Osteoblast (primary cell): Measurements from ENCODE around the gene SERPINH1. TPM values are rescaled to one million over a fixed set of nuclear protein-coding genes. Genes with fewer than 3 reads are reported as not detected.

Experiments used
- DNase-seq: peaks from one replicate; pipeline ENCODE4 v3.0.0; 2011; ENCODE audit warnings: low spot score, mixed read lengths; ENCODE audit not compliant: insufficient read length; ENCODE audit errors: missing footprints
- H2AFZ ChIP-seq: 2 replicates; pipeline ENCODE4 v1.6.0; 2011; ENCODE audit warnings: mild to moderate bottlenecking, low read length
- H3K27ac ChIP-seq: 2 replicates; pipeline ENCODE4 v1.5.1; 2011; ENCODE audit warnings: mild to moderate bottlenecking, low read depth, low read length, moderate library complexity
- H3K27me3 ChIP-seq: 2 replicates; pipeline ENCODE4 v1.6.0; 2012; ENCODE audit warnings: mild to moderate bottlenecking, control low read depth, inconsistent platforms, low read length, moderate library complexity; ENCODE audit not compliant: insufficient read depth
- H3K36me3 ChIP-seq: 2 replicates; pipeline ENCODE4 v1.5.1; 2011; ENCODE audit warnings: mild to moderate bottlenecking, low read length, control low read depth, moderate library complexity; ENCODE audit not compliant: insufficient read depth
- H3K4me1 ChIP-seq: 2 replicates; pipeline ENCODE4 v1.5.1; 2011; ENCODE audit warnings: mild to moderate bottlenecking, low read length, control low read depth, moderate library complexity; ENCODE audit not compliant: insufficient read depth
- H3K4me2 ChIP-seq: 2 replicates; pipeline ENCODE4 v1.6.0; 2011; ENCODE audit warnings: mild to moderate bottlenecking, low read length; ENCODE audit not compliant: insufficient read depth
- H3K4me3 ChIP-seq: fragments of 200-600 bp; sonication (generic); 3 replicates; pipeline ENCODE4 v1.5.1; 2012; ENCODE audit warnings: mild to moderate bottlenecking, low read length, inconsistent platforms; ENCODE audit not compliant: insufficient read depth
- H3K79me2 ChIP-seq: 2 replicates; pipeline ENCODE4 v1.6.0; 2012; ENCODE audit warnings: mild to moderate bottlenecking, low read length, control low read depth, inconsistent platforms; ENCODE audit not compliant: insufficient read depth
- H3K9me3 ChIP-seq: 2 replicates; pipeline ENCODE4 v1.5.1; 2011; ENCODE audit warnings: low read depth, low read length, control low read depth
- H4K20me1 ChIP-seq: 2 replicates; pipeline ENCODE4 v1.6.0; 2012; ENCODE audit warnings: mild to moderate bottlenecking, low read length, control low read depth; ENCODE audit not compliant: insufficient read depth
- total RNA-seq: library from RNA; depleted of rRNA; stranded (reverse); fragments of >200 nt; gene quantifications from 2 replicates; pipeline ENCODE4 v1.2.3, GENCODE V29; 2012
- TF ChIP-seq, protein P1 (sequence below): IDR thresholded peaks from 2 replicates; pipeline ENCODE4 v1.5.1; 2011; ENCODE audit warnings: mild to moderate bottlenecking, low read depth, low read length, moderate library complexity; ENCODE audit errors: extremely low read depth

Gene SERPINH1
- total RNA-seq, 1 donor = 1,318 TPM

DNA sequence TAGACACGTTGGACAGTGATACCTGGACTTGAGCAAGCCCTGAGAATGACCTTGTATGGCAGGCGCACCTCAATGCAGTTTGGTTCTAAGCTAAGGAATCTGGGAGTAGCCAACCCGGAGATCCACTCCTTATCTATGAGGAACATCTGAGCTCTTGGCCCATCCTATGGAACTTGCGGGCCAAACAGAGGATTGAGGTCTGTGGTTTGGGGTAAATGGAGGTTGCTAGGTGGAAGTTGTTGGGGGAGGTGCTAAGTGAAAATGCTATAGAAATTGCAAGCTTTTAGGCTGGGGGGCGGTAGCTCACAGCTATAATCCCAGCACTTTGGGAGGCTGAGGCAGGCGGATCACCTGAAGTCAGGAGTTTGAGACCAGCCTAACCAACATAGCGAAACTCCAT lies 45.2 kb upstream of the SERPINH1 start:
- no peaks in the 10 kb centered on the region for H3K79me2 ChIP-seq
- H2AFZ ChIP-seq = no peak overlapping the region
- peaks cover 15% of the 10 kb centered on the region for H3K4me1 ChIP-seq
- H4K20me1 ChIP-seq = peaks cover 16% of the 10 kb centered on the region
- no peak overlapping the region for H3K4me3 ChIP-seq
- H3K4me2 ChIP-seq = no peak overlapping the region
- no peaks in the 10 kb centered on the region for H3K9me3 ChIP-seq
- H3K36me3 ChIP-seq = no peaks in the 10 kb centered on the region
- no peaks in the 10 kb centered on the region for H3K27me3 ChIP-seq
- TF ChIP-seq, protein P1, sequence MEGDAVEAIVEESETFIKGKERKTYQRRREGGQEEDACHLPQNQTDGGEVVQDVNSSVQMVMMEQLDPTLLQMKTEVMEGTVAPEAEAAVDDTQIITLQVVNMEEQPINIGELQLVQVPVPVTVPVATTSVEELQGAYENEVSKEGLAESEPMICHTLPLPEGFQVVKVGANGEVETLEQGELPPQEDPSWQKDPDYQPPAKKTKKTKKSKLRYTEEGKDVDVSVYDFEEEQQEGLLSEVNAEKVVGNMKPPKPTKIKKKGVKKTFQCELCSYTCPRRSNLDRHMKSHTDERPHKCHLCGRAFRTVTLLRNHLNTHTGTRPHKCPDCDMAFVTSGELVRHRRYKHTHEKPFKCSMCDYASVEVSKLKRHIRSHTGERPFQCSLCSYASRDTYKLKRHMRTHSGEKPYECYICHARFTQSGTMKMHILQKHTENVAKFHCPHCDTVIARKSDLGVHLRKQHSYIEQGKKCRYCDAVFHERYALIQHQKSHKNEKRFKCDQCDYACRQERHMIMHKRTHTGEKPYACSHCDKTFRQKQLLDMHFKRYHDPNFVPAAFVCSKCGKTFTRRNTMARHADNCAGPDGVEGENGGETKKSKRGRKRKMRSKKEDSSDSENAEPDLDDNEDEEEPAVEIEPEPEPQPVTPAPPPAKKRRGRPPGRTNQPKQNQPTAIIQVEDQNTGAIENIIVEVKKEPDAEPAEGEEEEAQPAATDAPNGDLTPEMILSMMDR = no peak
- no peak overlapping the region for H3K27ac ChIP-seq
- no peak for DNase-seq

DNA sequence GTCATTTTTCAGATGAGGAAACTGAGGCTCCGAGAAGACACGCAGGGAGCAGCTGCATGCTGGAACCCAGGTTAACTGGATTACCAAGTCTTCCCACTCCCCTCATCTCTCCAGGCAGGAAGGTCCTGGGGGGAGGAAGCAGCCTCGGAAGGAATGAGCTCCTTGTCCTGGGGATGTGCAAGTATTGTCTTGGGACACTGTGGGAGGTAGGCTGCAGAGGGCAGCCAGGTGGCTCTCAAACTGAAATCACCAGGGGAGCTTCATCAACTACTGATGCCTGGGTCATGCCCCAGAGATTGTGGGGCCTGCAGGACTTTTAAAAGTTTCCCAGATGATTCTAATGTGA lies 43.9 kb upstream of the SERPINH1 start:
- DNase-seq = peak; percentile 68
- TF ChIP-seq, protein P1 = no peak
- no peak overlapping the region for H3K27ac ChIP-seq

DNA sequence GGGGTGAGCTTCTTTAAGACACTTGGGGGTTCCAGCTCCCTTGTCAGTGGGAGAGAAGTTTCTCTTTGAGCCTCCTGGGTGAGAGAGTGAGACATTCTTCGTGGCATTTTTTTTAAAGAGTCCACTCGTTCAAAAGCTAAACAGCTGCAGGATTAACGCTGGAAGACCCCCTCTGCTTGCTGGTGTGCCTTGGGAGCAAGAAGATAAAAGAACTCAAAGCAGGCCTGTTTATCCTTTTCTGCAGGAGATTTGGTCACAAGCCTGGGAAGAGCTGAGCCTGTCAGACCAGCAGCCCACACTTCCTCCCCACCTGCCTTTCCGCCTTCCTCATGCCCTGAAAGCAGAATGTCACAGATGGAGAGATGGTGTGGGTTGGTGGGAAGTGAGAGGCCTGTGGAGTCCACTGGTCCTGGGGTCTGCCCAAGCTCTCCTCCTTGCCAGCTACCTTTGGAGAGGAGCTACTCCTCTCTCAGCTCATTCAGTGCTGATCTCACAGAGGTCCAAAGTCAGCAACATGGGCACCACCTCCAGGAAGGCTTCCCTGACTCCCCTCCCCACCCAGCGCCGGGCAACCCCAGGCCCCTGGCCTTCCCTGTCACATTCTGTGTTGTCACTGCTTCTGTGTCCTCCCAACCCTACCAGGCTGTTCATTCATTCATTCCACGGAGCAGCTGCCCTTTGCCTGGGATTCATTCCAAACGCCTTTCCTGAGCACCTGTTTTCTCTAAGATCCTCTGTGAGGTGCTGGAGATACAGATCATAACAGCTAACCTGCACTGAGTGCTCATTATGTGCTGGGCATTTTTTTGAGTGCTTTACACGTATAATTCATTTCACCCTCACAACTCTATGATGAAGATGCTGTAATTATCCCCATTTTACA lies 43.0 kb upstream of the SERPINH1 start:
- H3K36me3 ChIP-seq = no peaks in the 10 kb centered on the region
- TF ChIP-seq, protein P1 = no peak

More for the DNA sequence above, 43.9 kb upstream of the SERPINH1 start:
- H3K4me2 ChIP-seq = no peak overlapping the region
- H3K36me3 ChIP-seq = no peaks in the 10 kb centered on the region
- no peak overlapping the region for H3K4me3 ChIP-seq
- no peak overlapping the region for H2AFZ ChIP-seq
- H4K20me1 ChIP-seq = peaks cover 13% of the 10 kb centered on the region
- no peaks in the 10 kb centered on the region for H3K9me3 ChIP-seq
- H3K27me3 ChIP-seq = no peaks in the 10 kb centered on the region
- H3K79me2 ChIP-seq = no peaks in the 10 kb centered on the region
- H3K4me1 ChIP-seq = peaks cover 13% of the 10 kb centered on the region

DNA sequence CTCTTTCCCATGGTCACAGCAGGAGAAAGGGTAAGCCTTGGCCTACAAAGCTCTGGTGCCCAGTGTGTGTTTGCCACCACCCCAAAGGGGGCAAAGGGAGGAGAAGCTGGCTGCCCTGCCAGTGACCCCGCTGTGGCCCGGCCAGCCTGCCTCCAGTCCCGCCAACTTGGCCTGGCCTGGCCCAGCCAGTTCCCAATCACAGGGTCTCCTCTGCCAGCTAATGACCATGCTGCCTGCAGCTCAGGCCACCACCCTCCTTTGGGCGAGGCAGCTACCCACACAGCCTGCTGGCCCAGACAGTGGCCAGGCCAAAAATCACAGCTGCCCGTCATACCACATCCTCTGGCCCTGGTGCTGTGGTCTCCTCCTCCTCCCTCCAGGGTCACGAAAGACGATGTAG lies 41.4 kb upstream of the SERPINH1 start:
- H3K4me3 ChIP-seq = no peak overlapping the region
- H3K27me3 ChIP-seq = peaks cover 15% of the 10 kb centered on the region
- no peak overlapping the region for H2AFZ ChIP-seq
- peaks cover 15% of the 10 kb centered on the region for H4K20me1 ChIP-seq
- no peaks in the 10 kb centered on the region for H3K79me2 ChIP-seq
- H3K36me3 ChIP-seq = no peaks in the 10 kb centered on the region
- H3K4me1 ChIP-seq = peaks cover 18% of the 10 kb centered on the region
- H3K27ac ChIP-seq = no peak overlapping the region
- H3K4me2 ChIP-seq = no peak overlapping the region
- TF ChIP-seq, protein P1 = no peak
- no peaks in the 10 kb centered on the region for H3K9me3 ChIP-seq
- DNase-seq = peak; percentile 92

More for the DNA sequence above, 43.0 kb upstream of the SERPINH1 start:
- peaks cover 10% of the 10 kb centered on the region for H4K20me1 ChIP-seq
- no peak overlapping the region for H3K27ac ChIP-seq
- peaks cover 8% of the 10 kb centered on the region for H3K4me1 ChIP-seq
- no peak overlapping the region for H3K4me2 ChIP-seq
- H2AFZ ChIP-seq = no peak overlapping the region
- H3K9me3 ChIP-seq = no peaks in the 10 kb centered on the region
- no peaks in the 10 kb centered on the region for H3K79me2 ChIP-seq
- no peak overlapping the region for H3K4me3 ChIP-seq
- peak; percentile 15 for DNase-seq
- H3K27me3 ChIP-seq = peaks cover 6% of the 10 kb centered on the region
